Stomach (tissue), 9 donors: ENCODE measurements around the gene SP5. TPM values are rescaled to one million over a fixed set of nuclear protein-coding genes. Genes with fewer than 3 reads are reported as not detected.

Experiments used
- DNase-seq, 2 donors: peaks; one replicate each; pipeline versions ENCODE4 v3.0.0 to v3.0.0-alpha.2; 2013 to 2019
- H3K27ac ChIP-seq, 5 donors: fragments of 200-600 bp in 4 of 5; sonication (generic) in 4 of 5; one replicate each; pipeline ENCODE4 v1.5.1; 2013 to 2019; ENCODE audit warnings: mild to moderate bottlenecking in 1 of 5, moderate library complexity in 1 of 5
- H3K27me3 ChIP-seq, 3 donors: fragments of 200-600 bp; sonication (generic); one replicate each; pipeline ENCODE4 v1.5.1; 2017 to 2019; ENCODE audit warnings: mixed run types in 1 of 3
- H3K36me3 ChIP-seq, 4 donors: fragments of 200-600 bp; sonication (generic); 1 replicate in 3 of 4; 2 replicates in 1 of 4; pipeline ENCODE4 v1.5.1; 2016 to 2019
- H3K4me1 ChIP-seq, 4 donors: fragments of 200-600 bp; sonication (generic); one replicate each; pipeline ENCODE4 v1.5.1; 2016 to 2019
- H3K4me3 ChIP-seq, 4 donors: fragments of 200-600 bp; sonication (generic) in 3 of 4; one replicate each; pipeline ENCODE4 v1.5.1; 2016 to 2019; ENCODE audit warnings: mild to moderate bottlenecking in 1 of 4
- H3K9me3 ChIP-seq, 4 donors: fragments of 200-600 bp; sonication (generic); one replicate each; pipeline ENCODE4 v1.5.1; 2016 to 2019
- EP300 ChIP-seq: sonication (generic); formaldehyde crosslinking; IDR thresholded peaks from one replicate; pipeline ENCODE4 v1.6.1; 2017; ENCODE audit warnings: antibody characterized with exemption
- POLR2A ChIP-seq, 4 donors: fragments of 450-650 bp; IDR thresholded peaks; one replicate each; pipeline ENCODE4 v1.6.1; 2016; ENCODE audit warnings: antibody characterized with exemption in 4 of 4, control low read depth in 2 of 4, mild to moderate bottlenecking in 1 of 4, moderate library complexity in 1 of 4
- POLR2AphosphoS5 ChIP-seq, 3 donors: sonication (generic); formaldehyde crosslinking; IDR thresholded peaks; one replicate each; pipeline ENCODE4 v1.6.1; 2016; ENCODE audit warnings: antibody characterized with exemption in 3 of 3
- WGBS, 5 donors: extraction: QIAGEN DNeasy Blood & Tissue Kit in 3 of 5; methylation state at CpG; one replicate each; pipeline versions ENCODE4 v1.1.5 to v1.1.7; 2013 to 2018; 5-methylcytosine and 5-hydroxymethylcytosine counted together
- intact Hi-C: fragments of 100-400 bp; cut with DNase I; formaldehyde crosslinking; loops from one replicate; pipeline ENCODE4 v1.15.1; 2023; ENCODE audit warnings: low total_unique reads
- polyA plus RNA-seq, 3 donors: library from polyadenylated mRNA; stranded (reverse); fragments of 200-250 nt; gene quantifications; one replicate each; pipeline ENCODE4 v1.2.3, GENCODE V29; 2013
- total RNA-seq, 5 donors: library from RNA; depleted of rRNA; stranded (reverse); fragments of >200 nt; gene quantifications; one replicate each; pipeline versions ENCODE4 v1.1.0 to v1.2.3, GENCODE V29; 2014 to 2016
- TF ChIP-seq, protein P1 (sequence below), 7 experiments: fragments of 450-650 bp in 4 of 7; fragments of 200-600 bp in 3 of 7; sonication (generic) in 3 of 7; IDR thresholded peaks; one replicate each; pipeline ENCODE4 v1.5.1; 2016 to 2019; ENCODE audit warnings: antibody characterized with exemption in 7 of 7, control low read depth in 2 of 7, mild to moderate bottlenecking in 1 of 7
- donor health status: healthy with polysubstance abuse.
- donor health status: Bipolar disorder and iron deficiency.
- donor health status: healthy.

The SP5 gene
- total and polyA plus RNA-seq, 8 donors, result 0.92 to 5.8 (median 3.0) TPM; not detected in 2

DNA sequence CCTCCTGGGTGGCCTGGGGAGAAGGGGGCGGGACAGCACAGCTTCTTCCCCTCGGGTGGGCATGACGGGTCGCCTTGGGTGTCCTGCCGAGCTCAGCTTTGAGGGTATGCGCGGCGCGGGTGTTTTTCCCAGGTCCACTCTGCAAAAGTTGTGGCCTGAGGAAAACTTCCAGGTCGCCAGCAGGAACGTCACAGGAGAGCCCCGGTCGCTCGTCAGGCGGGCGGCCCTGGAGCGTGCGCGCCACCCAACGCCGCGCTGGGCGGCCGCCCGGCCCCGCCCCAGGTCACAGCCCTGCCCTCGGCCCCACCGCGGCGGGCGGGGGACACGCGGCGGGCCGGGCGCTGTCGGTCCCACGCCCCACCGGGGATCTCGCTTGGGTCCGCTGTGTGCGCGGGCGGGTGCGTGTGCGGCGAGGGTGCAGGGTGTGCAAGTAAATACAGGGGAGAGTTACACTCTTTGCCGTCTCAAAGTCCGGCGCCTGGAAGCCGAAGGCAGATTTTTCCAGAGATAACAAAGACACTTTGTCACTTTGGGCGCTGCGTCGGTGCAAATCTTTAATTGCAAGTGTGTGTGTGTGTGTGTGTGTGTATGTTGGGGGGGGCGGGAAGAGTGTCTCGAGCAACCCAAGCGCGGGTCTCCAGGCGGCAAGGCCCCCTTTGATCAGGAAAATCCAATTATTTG, 616 bp upstream of the SP5 start:
- peaks cover 60 to 69% (median 65%) of the 10 kb centered on the region in 4 donors for H3K4me1 ChIP-seq
- intact Hi-C loops, result loop anchor here (10.0 kb wide), 1 partner anchor 100 kb away; the partner anchor contains the start of gene GAD1
- TF ChIP-seq EP300, result no peak
- TF ChIP-seq POLR2AphosphoS5 (IDR thresholded peaks at IDR 0.05), result peak in 1 of 3 donors; percentile 31
- H3K4me3 ChIP-seq, result peak overlapping the region; percentile 52 to 67 (median 56)
- DNase-seq, result peak; percentile 72 to 78
- WGBS, 5 donors, result 1 to 3% (median 1%) methylated on average over 12 to 59 of the region's 59 CpGs
- no peaks in the 10 kb centered on the region for H3K36me3 ChIP-seq
- H3K9me3 ChIP-seq, result no peaks in the 10 kb centered on the region
- H3K27me3 ChIP-seq, result peaks cover 6 to 99% (median 71%) of the 10 kb centered on the region in 3 donors
- peak overlapping the region; percentile 81 to 93 (median 83) for H3K27ac ChIP-seq

DNA sequence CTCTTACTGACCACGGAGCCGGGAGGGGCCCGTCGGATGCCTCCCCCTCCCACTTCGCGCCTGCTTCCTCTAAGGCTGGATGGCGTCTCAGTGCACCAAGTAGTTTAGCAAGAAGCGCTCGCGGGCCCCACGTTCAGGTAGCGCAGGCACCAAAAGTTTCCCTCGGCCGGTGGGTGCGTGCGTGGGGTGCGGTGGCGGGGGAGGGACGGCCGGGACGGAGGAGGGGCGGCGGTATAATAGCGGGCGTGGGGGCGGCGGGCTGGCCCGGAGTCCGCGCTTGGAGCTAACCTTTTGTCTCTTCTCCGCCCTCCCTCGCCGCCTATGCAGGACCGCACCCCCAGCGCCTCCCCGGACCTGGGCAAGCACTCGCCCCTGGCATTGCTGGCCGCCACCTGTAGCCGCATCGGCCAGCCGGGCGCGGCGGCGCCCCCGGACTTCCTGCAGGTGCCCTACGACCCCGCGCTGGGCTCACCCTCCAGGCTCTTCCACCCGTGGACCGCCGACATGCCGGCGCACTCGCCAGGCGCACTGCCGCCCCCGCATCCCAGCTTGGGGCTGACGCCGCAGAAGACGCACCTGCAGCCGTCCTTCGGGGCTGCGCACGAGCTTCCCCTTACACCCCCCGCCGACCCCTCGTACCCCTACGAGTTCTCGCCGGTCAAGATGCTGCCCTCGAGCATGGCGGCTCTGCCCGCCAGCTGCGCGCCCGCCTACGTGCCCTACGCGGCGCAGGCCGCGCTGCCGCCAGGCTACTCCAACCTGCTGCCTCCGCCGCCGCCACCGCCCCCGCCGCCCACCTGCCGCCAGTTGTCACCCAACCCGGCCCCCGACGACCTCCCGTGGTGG, 1.0 kb downstream of the SP5 start:
- Histone ChIP-seq H3K27ac (peak overlapping the region; percentile 78 to 93 (median 82)), H3K36me3 (no peaks in the 10 kb centered on the region), H3K27me3 (peaks cover 6 to 94% (median 67%) of the 10 kb centered on the region in 3 donors), H3K9me3 (no peaks in the 10 kb centered on the region), H3K4me3 (peak overlapping the region; percentile 52 to 67 (median 56)), H3K4me1 (peaks cover 60 to 70% (median 65%) of the 10 kb centered on the region in 4 donors)
- no peak for TF ChIP-seq POLR2AphosphoS5 (IDR thresholded peaks at IDR 0.05)
- TF ChIP-seq, protein P1, sequence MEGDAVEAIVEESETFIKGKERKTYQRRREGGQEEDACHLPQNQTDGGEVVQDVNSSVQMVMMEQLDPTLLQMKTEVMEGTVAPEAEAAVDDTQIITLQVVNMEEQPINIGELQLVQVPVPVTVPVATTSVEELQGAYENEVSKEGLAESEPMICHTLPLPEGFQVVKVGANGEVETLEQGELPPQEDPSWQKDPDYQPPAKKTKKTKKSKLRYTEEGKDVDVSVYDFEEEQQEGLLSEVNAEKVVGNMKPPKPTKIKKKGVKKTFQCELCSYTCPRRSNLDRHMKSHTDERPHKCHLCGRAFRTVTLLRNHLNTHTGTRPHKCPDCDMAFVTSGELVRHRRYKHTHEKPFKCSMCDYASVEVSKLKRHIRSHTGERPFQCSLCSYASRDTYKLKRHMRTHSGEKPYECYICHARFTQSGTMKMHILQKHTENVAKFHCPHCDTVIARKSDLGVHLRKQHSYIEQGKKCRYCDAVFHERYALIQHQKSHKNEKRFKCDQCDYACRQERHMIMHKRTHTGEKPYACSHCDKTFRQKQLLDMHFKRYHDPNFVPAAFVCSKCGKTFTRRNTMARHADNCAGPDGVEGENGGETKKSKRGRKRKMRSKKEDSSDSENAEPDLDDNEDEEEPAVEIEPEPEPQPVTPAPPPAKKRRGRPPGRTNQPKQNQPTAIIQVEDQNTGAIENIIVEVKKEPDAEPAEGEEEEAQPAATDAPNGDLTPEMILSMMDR (IDR thresholded peaks at IDR 0.05), result no peak
- no peak for TF ChIP-seq POLR2A (IDR thresholded peaks at IDR 0.05)
- TF ChIP-seq EP300, result no peak
- 2 to 8% (median 3%) methylated on average over 16 to 95 of the region's 95 CpGs for WGBS, 5 donors
- intact Hi-C loops, result loop anchor here (10.0 kb wide), 1 partner anchor 99 kb away; the partner anchor contains the start of gene GAD1
- peak; percentile 52 to 69 for DNase-seq

DNA sequence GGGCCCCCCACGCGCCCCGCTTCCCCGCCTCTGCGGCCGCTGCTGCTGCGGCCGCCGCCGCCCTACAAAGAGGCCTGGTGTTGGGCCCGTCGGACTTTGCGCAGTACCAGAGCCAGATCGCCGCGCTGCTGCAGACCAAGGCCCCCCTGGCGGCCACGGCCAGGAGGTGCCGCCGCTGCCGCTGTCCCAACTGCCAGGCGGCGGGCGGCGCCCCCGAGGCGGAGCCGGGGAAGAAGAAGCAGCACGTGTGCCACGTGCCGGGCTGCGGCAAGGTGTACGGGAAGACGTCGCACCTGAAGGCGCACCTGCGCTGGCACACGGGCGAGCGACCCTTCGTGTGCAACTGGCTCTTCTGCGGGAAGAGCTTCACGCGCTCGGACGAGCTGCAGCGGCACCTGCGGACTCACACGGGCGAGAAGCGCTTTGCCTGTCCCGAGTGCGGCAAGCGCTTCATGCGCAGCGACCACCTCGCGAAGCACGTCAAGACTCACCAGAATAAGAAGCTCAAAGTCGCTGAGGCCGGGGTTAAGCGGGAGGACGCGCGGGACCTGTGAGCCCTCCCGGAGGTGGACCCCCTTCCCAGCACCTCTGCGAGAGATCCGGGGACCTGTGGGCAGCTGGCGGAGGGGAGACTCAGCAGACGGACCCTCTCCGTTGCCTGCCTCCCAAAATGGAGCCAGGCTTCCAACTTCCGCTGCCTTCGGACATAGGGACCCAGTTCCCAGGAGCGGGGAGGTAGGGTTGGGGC, 1.9 kb downstream of the SP5 start:
- peaks cover 58 to 61% (median 59%) of the 10 kb centered on the region in 4 donors for H3K4me1 ChIP-seq
- no peaks in the 10 kb centered on the region for H3K36me3 ChIP-seq
- 16 to 69% (median 32%) methylated on average over 24 to 74 of the region's 74 CpGs for WGBS, 5 donors
- intact Hi-C loops, result loop anchor here (10.0 kb wide), 1 partner anchor 98 kb away; the partner anchor contains the start of gene GAD1
- peak overlapping the region in 1 of 5 donors; percentile 78 for H3K27ac ChIP-seq
- TF ChIP-seq, protein P1 (IDR thresholded peaks at IDR 0.05), result peak in 4 of 7 experiments; percentile 40 to 66 (median 55)
- TF ChIP-seq EP300 (no peak), POLR2A (IDR thresholded peaks at IDR 0.05) (no peak), POLR2AphosphoS5 (IDR thresholded peaks at IDR 0.05) (no peak)
- peaks cover 6 to 85% (median 63%) of the 10 kb centered on the region in 3 donors for H3K27me3 ChIP-seq
- DNase-seq, result peak; percentile 58 to 90
- peak overlapping the region; percentile 52 to 67 (median 56) for H3K4me3 ChIP-seq
- no peaks in the 10 kb centered on the region for H3K9me3 ChIP-seq

DNA sequence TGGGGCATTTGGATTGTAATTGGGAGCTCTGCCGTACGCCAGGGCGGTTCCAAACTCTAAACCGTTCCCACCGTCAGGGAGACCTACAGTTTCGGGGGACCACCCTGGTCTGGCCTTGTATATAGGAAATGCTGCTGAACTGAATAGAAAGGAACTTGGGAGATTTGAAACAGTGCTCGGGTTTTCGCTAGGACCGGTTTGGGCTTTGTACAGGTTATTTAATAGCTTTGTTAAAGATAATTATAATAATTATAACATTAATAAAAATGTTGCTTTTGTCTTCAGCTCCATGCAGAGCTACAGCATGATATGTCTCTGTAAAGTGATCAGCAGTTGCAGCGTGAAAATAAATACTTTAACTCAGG, 2.4 kb downstream of the SP5 start:
- intact Hi-C loops, result loop anchor here (10.0 kb wide), 1 partner anchor 97 kb away; the partner anchor contains the start of gene GAD1
- H3K4me3 ChIP-seq, result peak overlapping the region in 2 of 4 donors; percentile 58 to 67
- WGBS, 5 donors, result 45 to 65% (median 57%) methylated on average over 10 of the region's 10 CpGs

More for the DNA sequence above, 2.4 kb downstream of the SP5 start:
- no peak for TF ChIP-seq POLR2A (IDR thresholded peaks at IDR 0.05)
- TF ChIP-seq POLR2AphosphoS5 (IDR thresholded peaks at IDR 0.05), result no peak
- TF ChIP-seq EP300, result no peak
- TF ChIP-seq, protein P1 (IDR thresholded peaks at IDR 0.05), result no peak
- Histone ChIP-seq H3K9me3 (no peaks in the 10 kb centered on the region), H3K27me3 (peaks cover 6 to 80% (median 61%) of the 10 kb centered on the region in 3 donors), H3K27ac (peak overlapping the region in 1 of 5 donors; percentile 6), H3K4me1 (peaks cover 53 to 55% (median 53%) of the 10 kb centered on the region in 4 donors), H3K36me3 (no peaks in the 10 kb centered on the region)
- no peak for DNase-seq
